HG03520 (cell line): ENCODE results near the gene CLUH.
"Not testable (repeated sequence)": the region's sequence is repeated elsewhere in the genome, so short reads cannot be mapped to it uniquely, and the experiment has no call there.

Experiments
- ATAC-seq: cut with Tn5 transposase; IDR thresholded peaks from one replicate; pipeline ENCODE4 v1.9.1; 2021; ENCODE audit warnings: mild to moderate bottlenecking, moderate library complexity; ENCODE audit not compliant: unreplicated experiment

The CLUH gene

GRCh38 chr17:2701161-2701995 lies 10.2 kb downstream of the CLUH start:
- ATAC-seq = no peak

- ATAC-seq = no peak
Observed at GRCh38 chr17:2700491-2701141, 10.9 kb downstream of the CLUH start.

DNA sequence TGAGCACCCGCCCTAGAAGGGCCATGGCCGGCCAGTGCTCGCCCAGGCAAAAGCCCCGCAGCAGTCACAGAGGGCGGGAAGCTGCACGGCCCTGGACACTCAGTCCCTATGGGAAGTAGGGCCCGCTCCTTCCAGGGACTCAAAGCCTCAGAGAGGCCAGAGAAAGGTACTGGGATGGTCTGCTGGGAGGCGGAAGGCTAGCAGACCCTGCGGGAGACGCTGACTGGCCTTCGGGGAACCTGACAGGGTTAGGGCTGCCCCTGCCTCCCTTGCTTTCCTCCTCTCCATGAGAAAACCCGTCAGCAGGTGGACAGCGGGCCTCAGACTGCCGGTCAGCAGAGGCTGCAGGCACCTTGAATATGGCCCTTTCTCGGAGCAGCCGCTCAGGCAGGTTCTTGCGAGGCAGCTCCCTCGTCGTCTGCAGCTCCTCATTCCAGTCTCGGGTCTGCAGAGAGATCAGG lies 11.5 kb downstream of the CLUH start:
- no peak for ATAC-seq

GRCh38 chr17:2699216-2699805 lies 12.3 kb downstream of the CLUH start:
- not testable (repeated sequence) for ATAC-seq

- ATAC-seq = no peak
Observed at GRCh38 chr17:2697611-2698162, 13.9 kb downstream of the CLUH start.

GRCh38 chr17:2695961-2696760 lies 15.4 kb downstream of the CLUH start:
- ATAC-seq = no peak

- no peak for ATAC-seq
Observed at GRCh38 chr17:2695243-2695960, 16.2 kb downstream of the CLUH start.

- ATAC-seq = no peak
Observed at GRCh38 chr17:2694381-2695242, 17.0 kb downstream of the CLUH start.

GRCh38 chr17:2693561-2694380 lies 17.8 kb downstream of the CLUH start:
- no peak for ATAC-seq

DNA sequence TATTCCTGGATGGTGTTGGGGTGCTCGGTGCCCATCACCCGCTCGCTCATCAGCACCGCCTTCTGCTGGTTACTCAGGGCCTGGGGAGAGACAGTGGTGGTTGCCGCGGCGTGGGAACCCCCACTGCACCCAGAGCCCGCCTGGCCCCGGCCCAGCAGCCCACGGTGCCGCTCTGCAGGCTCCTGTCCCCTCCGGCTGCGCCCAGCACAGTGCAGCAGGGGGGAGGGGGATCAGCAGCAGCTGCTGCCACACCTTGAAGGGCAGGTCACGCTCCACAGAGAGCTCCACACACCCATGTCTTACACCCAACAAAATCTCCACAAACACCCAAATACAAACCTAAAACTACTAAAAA lies 18.8 kb downstream of the CLUH start:
- ATAC-seq = no peak

DNA sequence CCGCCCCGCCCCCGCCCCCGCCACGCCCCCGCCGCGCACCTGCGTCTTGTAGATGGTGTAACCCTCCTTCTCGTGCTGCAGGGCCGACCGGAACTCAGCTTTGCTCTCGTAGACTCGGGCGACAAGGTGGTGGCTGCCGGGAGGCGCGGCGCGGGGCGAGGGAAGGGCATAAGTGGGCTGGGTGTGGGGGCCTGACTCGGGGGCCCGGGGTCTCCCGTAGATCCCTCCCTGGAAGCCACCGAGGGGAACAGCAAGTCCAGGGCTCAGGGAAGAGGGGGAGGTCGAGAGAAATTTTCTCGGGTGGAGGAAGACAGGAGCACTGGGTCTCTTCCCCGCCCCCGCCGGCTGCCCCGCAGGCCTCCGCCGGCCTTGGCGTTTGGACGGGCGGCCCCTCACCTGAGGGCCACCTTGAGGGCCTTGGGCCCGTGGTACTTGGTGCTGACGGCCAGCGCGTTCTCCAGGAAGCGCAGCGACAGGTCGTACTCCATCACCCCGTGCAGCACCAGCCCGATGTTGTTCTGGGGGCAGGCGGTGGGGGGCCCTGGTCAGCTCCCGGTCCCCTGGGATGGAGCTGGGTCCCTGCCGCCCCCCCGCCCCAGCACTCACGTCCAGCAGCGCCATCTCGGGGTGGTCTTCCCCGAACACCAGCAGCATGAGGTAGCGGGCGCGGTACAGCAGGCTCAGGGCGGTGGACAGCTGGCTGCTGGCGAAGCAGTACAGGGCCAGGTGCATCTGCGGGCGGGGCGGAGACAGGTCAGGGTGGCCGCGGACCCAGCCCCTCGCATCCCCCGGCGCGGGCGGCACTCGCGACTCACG lies 19.4 kb downstream of the CLUH start:
- no peak for ATAC-seq

- no peak for ATAC-seq
Observed at GRCh38 chr17:2691069-2691871, 20.3 kb downstream of the CLUH start.

GRCh38 chr17:2690165-2691068 lies 21.1 kb downstream of the CLUH start:
- ATAC-seq = no peak

- ATAC-seq = no peak
Observed at GRCh38 chr17:2689411-2690164, 22.0 kb downstream of the CLUH start.
